Activated CD8-positive, alpha-beta memory T cell treated with anti-CD3 and anti-CD28 coated beads for 36 hours (primary cell): ENCODE measurements around the gene PI16. TPM values are rescaled to one million over a fixed set of nuclear protein-coding genes. Genes with fewer than 3 reads are reported as not detected.

Source experiments
- CTCF ChIA-PET: fragments of 350-600 bp; sonication (Branson Sonifier 250); formaldehyde crosslinking; loops from one replicate; lab custom pipeline; 2021; ENCODE audit warnings: antibody characterized with exemption; lab: Charles Lee
- POLR2A ChIA-PET: fragments of 350-600 bp; sonication (Branson Sonifier 250); formaldehyde crosslinking; loops from one replicate; lab custom pipeline; 2021; ENCODE audit warnings: antibody characterized with exemption; lab: Charles Lee
- total RNA-seq, 2 experiments: library from RNA; stranded (reverse); gene quantifications; one replicate each; pipeline ENCODE4 v1.2.3, GENCODE V29; 2021

Gene PI16
- total RNA-seq = under 1 TPM in 1 of 2 experiments, not detected in 1; 0.23 TPM

- ChIA-PET CTCF (interaction anchor here (1.2 to 1.9 kb wide), 2 partner anchors 64 to 102 kb away, joined by 3 to 7 read pairs; no protein-coding TSS in a partner anchor), POLR2A (interaction anchor here (0.7 kb wide), 1 partner anchor 10 kb away, joined by 3 read pairs; no protein-coding TSS in a partner anchor)
Measured at GRCh38 chr6:36954262-36954931, at the start of gene PI16. TSS of gene PI16 (plus strand) at chr6:36954738. CDS start at chr6:36954761, 23 bp downstream.

- CTCF ChIA-PET = no interaction called here
- POLR2A ChIA-PET = no interaction called here
Measured at GRCh38 chr6:36904851-36905393, 49.6 kb upstream of the PI16 start.

- POLR2A ChIA-PET = interaction anchor here (0.5 kb wide), 1 partner anchor 54 kb away, joined by 3 read pairs; no protein-coding TSS in a partner anchor
Measured at GRCh38 chr6:36906539-36907325, 47.8 kb upstream of the PI16 start.

GRCh38 chr6:36907781-36908180 is 46.8 kb upstream of the PI16 start:
- POLR2A ChIA-PET = no interaction called here
- CTCF ChIA-PET = interaction anchor here (0.6 kb wide), 1 partner anchor 9 kb away, joined by 4 read pairs; no protein-coding TSS in a partner anchor

More at GRCh38 chr6:36906539-36907325, 47.8 kb upstream of the PI16 start:
- CTCF ChIA-PET = interaction anchor here (0.6 kb wide), 1 partner anchor 13 kb away, joined by 3 read pairs; no protein-coding TSS in a partner anchor

- POLR2A ChIA-PET = no interaction called here
- CTCF ChIA-PET = no interaction called here
Measured at GRCh38 chr6:36908747-36909146, 45.8 kb upstream of the PI16 start.

- POLR2A ChIA-PET = interaction anchor here (0.8 to 0.9 kb wide), 2 partner anchors 23 to 74 kb away, joined by 3 to 4 read pairs; partner anchors contain the start of gene MTCH1
Measured at GRCh38 chr6:36912030-36912454, 42.5 kb upstream of the PI16 start.

GRCh38 chr6:36912586-36912985 is 42.0 kb upstream of the PI16 start:
- POLR2A ChIA-PET = interaction anchor here (0.6 to 0.9 kb wide), 3 partner anchors 9 to 73 kb away, joined by 3 to 4 read pairs (median 3); partner anchors contain the start of gene MTCH1
- CTCF ChIA-PET = interaction anchor here (1.1 to 1.4 kb wide), 3 partner anchors 15 to 29 kb away, joined by 3 to 4 read pairs (median 3); no protein-coding TSS in a partner anchor

More at GRCh38 chr6:36912030-36912454, 42.5 kb upstream of the PI16 start:
- CTCF ChIA-PET = interaction anchor here (1.1 to 1.6 kb wide), 4 partner anchors 15 to 106 kb away, joined by 3 to 6 read pairs (median 4); no protein-coding TSS in a partner anchor

- POLR2A ChIA-PET = interaction anchor here (0.6 kb wide), 1 partner anchor 9 kb away, joined by 3 read pairs; no protein-coding TSS in a partner anchor
- CTCF ChIA-PET = interaction anchor here (1.1 to 1.2 kb wide), 3 partner anchors 21 to 105 kb away, joined by 3 to 4 read pairs (median 4); no protein-coding TSS in a partner anchor
Measured at GRCh38 chr6:36913082-36913481, 41.5 kb upstream of the PI16 start.

GRCh38 chr6:36914227-36914794 is 40.2 kb upstream of the PI16 start:
- ChIA-PET CTCF (interaction anchor here (1.0 to 1.7 kb wide), 4 partner anchors 23 to 104 kb away, joined by 3 to 5 read pairs (median 4); partner anchors contain the start of gene C6orf89), POLR2A (interaction anchor here (0.6 kb wide), 1 partner anchor 55 kb away, joined by 3 read pairs; no protein-coding TSS in a partner anchor)

- ChIA-PET POLR2A (no interaction called here), CTCF (interaction anchor here (0.6 to 2.1 kb wide), 3 partner anchors 30 to 350 kb away, joined by 3 to 5 read pairs (median 5); partner anchors contain the start of gene C6orf89)
Measured at GRCh38 chr6:36915599-36915998, 38.9 kb upstream of the PI16 start.

GRCh38 chr6:36916126-36916525 is 38.4 kb upstream of the PI16 start:
- CTCF ChIA-PET = interaction anchor here (2.1 kb wide), 1 partner anchor 30 kb away, joined by 5 read pairs; the partner anchor contains the start of gene C6orf89
- POLR2A ChIA-PET = no interaction called here

- ChIA-PET POLR2A (interaction anchor here (0.6 kb wide), 1 partner anchor 946 kb away, joined by 6 read pairs; no protein-coding TSS in a partner anchor), CTCF (interaction anchor here (2.1 kb wide), 1 partner anchor 32 kb away, joined by 5 read pairs; the partner anchor contains the start of gene C6orf89)
Measured at GRCh38 chr6:36917541-36918193, 36.9 kb upstream of the PI16 start.

- POLR2A ChIA-PET = no interaction called here
- CTCF ChIA-PET = no interaction called here
Measured at GRCh38 chr6:36920049-36920448, 34.5 kb upstream of the PI16 start.

- CTCF ChIA-PET = interaction anchor here (0.5 kb wide), 1 partner anchor 328 kb away, joined by 3 read pairs; no protein-coding TSS in a partner anchor
- POLR2A ChIA-PET = no interaction called here
Measured at GRCh38 chr6:36920546-36920945, 34.0 kb upstream of the PI16 start.

GRCh38 chr6:36924131-36924530 is 30.4 kb upstream of the PI16 start:
- ChIA-PET CTCF (interaction anchor here (1.2 kb wide), 1 partner anchor 45 kb away, joined by 3 read pairs; no protein-coding TSS in a partner anchor), POLR2A (no interaction called here)

GRCh38 chr6:36924778-36925374 is 29.7 kb upstream of the PI16 start:
- ChIA-PET POLR2A (interaction anchor here (0.6 kb wide), 1 partner anchor 60 kb away, joined by 3 read pairs; no protein-coding TSS in a partner anchor), CTCF (interaction anchor here (1.2 to 1.7 kb wide), 3 partner anchors 39 to 142 kb away, joined by 3 read pairs; partner anchors contain the start of gene C6orf89)

- POLR2A ChIA-PET = interaction anchor here (0.6 to 1.3 kb wide), 2 partner anchors 59 to 134 kb away, joined by 3 read pairs; no protein-coding TSS in a partner anchor
Measured at GRCh38 chr6:36925809-36926208, 28.7 kb upstream of the PI16 start.

More at GRCh38 chr6:36925809-36926208, 28.7 kb upstream of the PI16 start:
- CTCF ChIA-PET = interaction anchor here (1.3 to 1.7 kb wide), 2 partner anchors 40 to 143 kb away, joined by 3 read pairs; partner anchors contain the start of gene C6orf89
